ENCODE results near the gene ARID5B.

ARID5B gene

DNA sequence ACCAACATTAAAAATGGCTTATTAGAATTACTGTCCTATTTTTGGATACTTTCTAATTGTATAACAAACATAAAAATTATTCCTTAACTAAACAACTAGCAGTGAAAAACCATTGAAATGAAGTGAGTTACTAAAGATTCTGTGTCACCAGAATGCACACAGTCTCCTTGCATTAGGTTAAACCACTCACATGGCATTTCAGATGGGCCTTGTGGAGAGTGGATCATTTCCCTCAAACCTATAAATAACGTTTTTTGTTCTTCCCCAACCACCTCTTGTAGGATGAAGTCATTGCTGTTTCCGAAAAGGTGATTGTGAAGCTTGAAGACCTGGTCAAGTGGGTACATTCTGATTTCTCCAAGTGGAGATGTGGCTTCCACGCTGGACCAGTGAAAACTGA, 38.4 kb downstream of the ARID5B start:
- no peak for DNase-seq

DNA sequence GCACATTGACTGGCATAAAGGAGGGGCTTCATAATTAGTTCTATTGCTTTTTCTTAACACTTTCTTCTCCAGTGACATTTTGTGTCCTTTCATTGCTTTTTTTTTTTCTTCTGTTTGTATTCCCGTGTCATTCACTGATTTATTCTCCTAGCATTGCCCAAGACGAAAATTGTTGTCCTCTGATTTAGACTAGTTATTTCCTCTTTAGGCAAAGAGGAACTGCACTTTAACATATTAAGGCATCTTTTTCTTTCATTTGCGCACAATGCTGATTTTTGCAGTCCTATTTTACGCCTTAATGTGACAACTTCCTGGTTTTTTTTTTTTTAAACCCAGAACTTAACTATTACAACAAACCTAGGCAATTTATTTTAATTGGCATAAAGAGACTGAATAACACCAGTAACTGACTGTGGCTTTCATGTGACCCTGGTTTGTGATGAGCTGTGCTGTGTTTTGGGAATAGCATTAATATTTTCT, 39.7 kb downstream of the ARID5B start:
- DNase-seq: no peak

DNA sequence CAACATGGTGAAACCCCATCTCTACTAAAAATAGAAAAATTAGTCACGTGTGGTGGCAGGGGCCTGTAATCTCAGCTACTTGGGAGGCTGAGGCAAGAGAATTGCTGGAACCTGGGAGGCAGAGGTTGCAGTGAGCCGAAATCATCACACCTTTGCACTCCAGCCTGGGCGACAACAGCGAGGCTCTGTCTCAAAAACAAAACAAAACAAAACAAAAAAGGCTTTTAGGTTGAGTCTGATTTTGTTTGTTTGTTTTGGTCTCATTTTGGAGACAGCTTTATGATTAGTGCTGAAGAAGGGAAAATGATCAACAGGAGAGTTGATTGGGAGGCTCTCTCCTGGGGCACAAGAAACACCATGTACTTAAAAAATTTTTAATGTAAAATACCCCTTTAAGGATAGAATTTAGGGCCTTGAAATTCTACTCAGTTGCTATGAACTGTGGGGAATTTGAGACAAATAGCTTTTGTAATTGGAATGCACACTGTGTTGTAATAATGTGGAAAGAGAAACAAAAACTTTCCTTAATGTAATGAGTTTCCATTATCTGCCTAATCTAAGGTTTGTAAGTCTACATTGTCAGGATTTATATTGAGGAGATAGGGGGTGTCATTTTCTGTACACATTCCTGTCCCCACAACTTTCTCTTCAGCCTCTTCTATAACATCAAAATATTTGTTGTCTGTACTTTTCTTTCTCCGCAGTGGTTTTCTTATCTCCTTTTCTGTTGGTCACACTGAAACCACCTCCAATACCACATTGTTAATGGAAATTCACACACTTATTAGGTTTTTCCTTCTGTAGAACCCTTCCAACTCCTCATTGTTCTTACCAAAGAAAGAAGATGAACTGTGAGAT, 41.3 kb downstream of the ARID5B start:
- DNase-seq: no peak

DNA sequence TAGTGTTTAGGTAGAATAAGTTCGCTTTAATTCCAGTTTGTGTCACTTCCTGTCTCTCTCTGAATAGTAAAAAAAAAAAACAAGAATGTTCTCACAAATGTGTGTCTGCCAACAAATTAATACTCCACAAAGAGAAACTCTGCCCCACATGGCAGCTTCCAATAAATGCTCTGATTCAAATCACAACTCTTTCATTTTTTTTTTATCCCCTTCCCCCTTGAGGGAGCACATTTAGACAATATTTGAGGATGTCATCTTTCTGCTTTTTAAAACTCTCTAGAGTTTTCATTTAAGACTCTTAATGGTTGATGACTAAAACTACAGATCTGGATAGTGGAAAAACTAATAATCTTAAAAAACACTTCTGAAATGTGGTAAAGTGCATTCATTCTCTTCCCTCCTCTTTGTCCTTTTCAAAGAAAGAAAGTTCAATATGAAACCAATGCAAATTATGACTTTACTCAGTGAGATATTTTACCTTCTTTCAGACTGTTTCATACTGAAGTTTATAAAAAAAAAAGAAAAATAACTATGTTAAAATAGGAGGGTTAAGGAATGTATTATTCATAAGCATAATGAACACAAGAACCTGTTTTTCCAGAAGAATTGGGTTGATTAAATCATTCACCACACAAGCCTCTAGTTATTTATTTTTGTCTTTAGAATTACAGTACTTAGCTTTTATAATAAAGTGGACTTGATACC, 42.3 kb downstream of the ARID5B start:
- DNase-seq: no peak

DNA sequence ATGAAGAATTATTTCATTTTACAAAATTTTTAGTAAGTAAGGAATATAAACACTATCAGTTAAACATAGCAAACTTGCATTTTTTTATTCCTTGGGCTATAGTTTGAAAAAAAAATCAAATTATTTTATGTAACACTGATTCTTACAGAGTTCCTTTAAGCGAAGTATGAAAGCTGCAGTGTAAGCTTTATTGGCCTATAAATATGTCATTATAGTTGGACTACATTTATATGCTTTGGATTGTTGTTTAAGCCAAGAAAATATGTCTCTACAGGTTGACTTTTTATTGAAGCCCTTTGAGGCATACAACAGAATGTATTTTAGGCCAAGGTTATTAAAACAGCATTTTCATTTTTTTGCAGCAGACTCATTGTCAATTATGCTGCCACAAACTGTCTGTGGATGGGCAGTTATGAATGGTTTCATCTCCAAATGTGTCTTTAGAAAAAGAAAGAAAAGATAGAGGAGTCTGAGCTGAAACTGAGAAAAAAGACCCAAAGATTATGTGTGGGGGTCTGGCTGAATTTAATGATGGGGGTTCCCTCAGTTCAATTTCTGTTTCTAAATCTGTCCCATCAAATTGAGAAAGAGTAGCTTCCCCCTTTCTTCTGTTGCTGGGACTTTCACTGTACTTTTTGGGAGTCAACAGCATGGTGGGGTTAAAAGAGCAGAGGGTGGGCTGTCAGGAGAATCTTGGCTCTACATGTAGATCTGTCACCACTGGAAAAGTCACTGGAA, 43.1 kb downstream of the ARID5B start:
- DNase-seq: no peak

DNA sequence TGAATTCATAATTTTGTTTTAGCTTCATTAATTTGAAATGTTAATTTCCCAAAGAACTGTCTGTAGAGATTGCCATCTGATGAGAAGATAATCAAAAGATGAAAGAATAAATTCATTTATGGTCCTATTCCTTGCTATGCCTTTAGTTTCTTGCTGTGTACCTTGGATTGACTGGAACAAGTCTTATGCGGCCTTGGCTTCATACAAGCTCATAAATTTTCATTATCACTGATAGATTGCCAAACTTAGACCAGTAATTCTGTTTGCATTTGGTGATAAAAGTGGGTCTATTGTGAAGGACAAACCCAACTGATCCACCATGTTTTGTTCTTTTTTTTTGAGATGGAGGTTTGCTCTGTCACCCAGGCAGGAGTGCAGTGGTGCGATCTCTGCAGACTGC, 48.2 kb downstream of the ARID5B start:
- DNase-seq: no peak

DNA sequence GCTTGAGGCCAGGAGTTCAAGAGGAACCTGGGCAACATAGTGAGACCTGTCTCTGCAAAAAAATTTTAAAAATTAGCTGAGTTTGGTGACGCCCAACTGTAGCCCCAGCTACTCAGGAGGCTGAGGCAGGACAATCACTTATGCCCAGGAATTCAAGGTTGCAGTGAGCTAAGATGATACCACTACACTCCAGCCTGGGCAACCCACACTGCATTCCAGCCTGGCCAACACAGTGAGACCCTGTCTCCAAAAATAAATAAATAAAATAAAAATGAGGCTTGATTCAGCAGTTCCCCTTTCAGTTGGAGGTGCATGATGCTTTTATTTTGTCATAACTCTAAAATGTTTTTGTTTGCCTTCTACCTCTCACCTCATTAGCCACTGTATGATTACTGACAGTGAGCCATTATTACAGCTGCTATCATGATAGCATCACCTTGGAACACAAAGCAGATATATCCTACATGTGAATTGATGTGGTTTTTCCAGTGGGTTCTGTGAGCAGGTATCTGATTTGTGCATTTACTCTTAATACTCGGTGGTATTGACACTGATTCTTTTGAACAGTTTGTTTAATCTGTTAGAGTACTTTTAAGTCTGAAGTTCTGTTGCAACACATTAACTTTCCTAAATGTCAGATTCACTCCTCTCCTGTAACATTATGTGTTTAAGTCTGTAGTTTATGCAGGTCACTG, 49.1 kb downstream of the ARID5B start:
- DNase-seq: no peak

DNA sequence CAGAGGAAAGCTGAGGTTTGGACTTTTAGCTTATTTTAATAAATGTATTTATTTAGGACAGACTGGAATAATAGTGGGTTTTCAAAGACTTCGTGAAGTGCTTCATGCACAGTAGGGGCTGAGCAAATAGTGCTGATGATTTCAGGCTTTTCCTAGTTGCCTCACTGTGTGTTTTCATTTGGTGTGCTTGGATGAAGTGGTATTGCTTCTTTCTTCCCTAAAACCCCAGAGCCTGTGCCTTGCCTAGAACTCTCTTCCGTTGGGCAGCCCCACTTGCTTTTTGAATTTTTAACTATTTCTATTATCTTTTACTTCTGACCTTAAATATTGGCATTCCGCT, 49.6 kb downstream of the ARID5B start:
- DNase-seq: no peak

DNA sequence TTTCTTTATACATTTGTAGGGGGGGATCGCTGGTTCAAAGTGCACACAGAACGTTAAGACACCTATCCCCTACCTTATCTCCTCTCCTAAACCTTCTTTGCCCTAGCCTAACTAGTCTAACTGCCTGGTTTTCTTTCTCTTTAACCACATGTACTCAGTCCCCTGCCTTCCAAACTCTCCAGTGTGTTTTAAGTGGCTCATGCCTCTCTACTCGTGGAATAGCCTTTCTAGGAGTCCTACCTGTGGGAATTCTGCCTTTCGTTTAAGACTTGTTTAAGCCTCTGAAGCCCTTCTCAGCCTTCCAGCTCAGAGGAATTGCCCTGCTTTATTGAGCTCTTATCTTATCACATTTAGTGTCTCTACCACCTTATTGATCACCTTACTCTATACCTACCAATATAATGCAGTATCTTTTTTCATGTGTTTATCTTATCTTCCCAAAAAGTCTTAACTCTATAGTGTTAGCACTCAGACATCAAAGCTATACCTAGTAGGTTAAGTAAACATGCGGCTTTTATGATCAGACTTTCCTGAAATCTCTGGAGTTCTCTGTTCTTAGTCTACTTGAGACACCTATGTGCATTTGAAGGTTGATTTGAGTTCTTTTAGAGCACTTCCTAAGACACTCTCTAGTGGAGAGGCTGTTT, 50.7 kb downstream of the ARID5B start:
- DNase-seq: no peak

DNA sequence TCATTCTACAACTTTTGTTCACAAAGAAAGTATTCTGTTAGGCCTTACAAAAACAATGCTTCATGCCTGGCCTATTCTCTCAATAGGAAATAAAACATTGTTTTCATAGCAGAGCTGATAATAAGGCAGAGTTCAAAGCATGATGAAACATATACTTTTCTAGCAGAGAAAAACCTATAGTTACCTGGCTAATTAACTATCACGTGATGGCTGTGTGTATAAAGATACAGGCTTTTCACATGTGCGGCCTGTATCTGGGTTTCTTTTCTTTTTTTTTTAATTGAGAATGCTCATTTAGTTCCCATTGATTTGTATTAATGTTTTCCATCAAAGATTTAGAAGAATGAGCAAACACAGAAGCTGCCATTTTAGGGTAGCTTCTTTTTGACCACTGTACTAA, 51.7 kb downstream of the ARID5B start:
- no peak for DNase-seq

DNA sequence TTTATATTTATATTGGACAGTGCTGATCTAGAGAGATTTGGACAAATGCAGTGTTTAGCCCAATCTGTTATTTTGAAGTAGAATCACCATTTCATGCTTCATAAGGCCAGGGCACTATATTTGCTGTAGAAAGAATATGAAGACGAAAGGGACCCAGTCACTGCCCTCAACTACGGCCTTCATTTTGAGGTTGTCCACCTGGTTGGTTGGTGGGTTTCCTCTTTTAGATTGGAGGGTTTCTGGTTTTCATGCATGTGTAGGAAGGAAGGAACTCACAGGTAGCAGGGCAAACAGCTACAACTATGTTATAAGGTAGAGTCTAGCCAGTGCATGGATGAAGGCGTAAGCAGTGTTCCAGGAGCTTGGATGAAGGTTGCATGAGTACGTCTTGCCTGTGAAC, 56.3 kb downstream of the ARID5B start:
- no peak for DNase-seq

DNA sequence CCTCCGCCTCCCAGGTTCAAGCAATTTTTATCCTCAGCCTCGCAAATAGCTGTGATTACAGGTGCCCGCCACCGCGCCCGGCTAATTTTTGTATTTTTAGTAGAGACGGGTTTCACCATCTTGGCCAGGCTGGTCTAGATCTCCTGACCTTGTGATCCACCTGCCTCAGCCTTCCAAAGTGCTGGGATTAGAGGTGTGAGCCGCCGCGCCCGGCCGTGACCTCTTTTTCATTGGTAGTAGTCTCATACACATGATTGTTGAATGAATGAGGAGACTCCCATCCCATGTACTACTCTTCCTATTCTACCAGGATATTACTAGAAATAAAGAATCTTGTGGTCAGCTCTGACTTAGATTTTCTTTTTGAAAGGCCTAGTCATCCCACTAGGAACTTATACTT, 56.8 kb downstream of the ARID5B start:
- no peak for DNase-seq

DNA sequence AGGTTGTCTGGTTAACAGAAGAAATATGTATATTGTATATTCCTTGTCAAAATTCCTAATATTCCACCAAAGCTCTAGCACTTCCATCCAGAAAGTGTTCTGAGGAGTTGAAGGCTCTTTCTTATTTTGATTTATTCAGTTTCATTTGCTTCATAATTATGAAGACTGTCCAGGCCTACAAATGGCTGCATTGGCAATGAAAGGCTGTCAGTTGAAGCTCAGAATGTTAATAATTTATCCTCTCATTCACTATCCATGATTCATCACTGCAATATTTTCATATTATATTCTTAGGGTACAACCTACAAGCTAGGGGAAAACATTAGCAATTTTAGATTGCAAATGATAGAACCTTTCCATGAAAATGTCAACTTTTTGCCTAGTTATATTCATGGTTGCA, 57.3 kb downstream of the ARID5B start:
- DNase-seq: no peak

DNA sequence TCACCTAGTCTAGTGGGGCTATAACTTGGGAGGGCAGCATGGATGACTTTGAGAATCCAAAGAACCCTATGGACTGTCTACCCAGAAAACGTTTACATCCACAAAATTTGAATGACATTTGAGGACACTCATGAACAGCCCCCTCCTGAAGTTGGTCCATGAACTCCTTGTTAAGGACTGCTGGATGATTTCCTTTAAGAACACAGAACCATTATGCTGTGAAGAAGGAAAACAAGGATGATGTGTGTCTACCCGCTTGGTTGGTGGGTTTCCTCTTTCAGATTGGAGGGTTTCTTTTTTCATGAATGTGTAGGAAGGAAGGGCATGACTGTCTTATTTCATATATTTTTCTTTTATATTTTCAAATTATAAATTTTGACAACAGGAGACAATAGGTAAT, 58.3 kb downstream of the ARID5B start:
- DNase-seq: no peak

DNA sequence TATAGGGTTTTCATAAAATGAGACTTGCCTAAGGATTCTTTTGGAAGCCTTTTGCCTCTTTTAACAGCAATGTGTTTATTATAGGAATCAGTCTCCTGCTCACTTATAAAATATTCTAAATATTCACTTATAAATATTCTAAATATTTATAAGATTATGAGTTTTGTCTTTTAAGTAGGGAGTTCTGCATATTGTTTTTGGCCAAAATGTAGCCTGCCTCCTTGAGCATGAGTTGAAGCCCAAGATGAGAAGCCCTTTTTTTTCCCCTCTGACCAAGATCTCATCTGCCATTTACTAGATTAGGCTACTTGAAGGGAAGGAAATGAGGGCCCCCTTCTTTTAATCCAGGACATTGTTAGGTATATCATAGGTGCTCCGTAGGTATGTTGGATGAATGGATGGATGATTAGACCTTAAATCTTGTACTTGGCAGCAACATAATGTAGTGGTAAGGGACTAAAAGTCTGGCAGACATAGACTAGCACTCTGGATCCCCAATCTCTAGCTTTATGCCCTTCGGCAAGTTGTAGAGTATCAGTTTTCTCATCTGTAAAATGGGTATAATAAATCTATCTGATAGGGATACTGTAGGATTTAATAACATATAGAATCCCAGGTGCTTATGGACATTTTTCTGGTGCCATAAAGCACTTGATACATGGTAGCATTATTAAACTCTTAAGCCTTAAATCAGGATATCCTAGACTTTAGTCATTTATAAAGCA, 59.1 kb downstream of the ARID5B start:
- DNase-seq: no peak

DNA sequence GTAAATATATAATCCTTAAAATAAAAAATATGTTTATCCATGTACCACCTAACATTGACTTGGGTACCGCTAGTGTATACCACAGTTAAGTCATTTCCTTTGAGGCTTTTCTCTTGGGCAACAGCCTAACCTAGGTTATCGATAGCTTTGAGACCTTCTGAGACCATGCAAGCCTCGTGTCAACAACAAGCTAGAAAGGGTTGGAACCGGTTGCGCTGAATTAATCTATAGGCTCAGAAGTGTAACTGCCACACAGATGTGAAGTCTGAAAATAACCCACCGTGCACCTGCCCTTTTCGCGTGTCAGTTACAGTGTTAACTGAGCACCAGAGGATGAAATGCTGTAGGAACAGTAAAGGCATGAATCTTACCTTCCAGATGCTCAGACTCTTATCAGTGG, 59.8 kb downstream of the ARID5B start:
- no peak for DNase-seq

DNA sequence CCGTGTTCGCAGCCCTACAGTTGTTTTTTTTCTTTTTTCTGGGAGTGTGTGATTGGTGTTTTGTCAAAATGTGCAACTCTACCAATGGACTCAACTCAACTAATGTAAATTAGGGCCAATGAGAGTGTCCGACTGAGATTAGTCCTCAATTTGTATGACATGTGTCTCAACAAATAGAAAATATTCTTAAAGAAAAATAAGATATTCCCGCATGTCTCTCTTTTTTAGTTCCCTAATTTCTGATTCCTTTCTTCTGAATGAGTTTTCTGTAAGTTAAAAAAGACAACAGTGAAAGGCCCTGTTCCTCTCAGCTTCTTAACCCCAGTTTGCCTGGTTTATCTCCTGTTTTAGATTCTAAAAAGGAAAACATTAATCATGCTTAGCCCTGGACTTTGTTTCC, 61.5 kb downstream of the ARID5B start:
- no peak for DNase-seq

DNA sequence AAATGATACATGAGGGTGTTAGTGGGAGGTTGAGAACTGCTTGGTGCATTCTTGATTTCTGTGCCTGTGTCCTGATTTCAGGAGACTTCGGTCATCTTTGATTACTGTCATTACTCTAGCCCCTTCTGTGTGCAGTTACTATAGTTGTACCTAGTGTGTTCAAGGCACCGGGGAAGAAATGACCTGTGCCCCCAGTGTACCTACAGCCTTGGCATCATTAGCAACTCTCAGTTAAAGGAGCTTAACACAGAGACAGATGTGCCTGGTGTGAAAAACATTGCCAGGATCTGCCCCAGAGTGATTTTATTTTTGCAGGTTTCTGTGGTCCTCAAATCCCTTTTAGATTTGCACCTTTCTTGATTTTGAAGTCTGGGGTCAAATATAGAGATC, 62.2 kb downstream of the ARID5B start:
- no peak for DNase-seq

DNA sequence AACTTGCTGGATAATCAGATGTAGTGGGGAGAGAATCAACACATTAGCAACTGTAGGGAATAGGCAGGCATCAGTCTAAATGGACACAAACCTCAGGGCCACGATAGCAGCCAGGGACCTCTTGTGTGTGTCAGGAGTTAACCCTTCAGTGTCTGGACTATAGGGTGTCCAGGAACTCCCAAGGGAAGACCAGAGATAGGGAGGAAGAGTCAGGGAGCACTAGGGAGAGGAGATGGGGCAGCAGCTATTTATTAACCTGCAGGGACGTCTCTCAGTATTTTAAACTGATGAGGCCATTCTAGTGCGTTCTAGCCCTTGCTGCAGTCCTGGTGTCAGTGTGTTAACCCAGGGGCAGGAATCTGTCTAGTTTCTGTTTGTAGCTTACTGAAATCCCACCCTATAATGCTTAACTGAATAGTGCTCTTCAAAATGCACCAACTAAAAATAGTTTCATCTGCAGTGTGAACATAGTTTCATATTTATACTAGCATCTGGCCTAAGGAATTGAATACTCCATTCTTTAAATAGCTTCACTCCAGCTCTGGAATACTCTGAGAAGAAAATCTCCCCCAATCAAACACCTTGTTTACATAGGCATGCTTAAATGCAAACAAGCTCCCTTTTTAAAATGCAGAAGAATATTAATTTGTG, 62.7 kb downstream of the ARID5B start:
- no peak for DNase-seq

DNA sequence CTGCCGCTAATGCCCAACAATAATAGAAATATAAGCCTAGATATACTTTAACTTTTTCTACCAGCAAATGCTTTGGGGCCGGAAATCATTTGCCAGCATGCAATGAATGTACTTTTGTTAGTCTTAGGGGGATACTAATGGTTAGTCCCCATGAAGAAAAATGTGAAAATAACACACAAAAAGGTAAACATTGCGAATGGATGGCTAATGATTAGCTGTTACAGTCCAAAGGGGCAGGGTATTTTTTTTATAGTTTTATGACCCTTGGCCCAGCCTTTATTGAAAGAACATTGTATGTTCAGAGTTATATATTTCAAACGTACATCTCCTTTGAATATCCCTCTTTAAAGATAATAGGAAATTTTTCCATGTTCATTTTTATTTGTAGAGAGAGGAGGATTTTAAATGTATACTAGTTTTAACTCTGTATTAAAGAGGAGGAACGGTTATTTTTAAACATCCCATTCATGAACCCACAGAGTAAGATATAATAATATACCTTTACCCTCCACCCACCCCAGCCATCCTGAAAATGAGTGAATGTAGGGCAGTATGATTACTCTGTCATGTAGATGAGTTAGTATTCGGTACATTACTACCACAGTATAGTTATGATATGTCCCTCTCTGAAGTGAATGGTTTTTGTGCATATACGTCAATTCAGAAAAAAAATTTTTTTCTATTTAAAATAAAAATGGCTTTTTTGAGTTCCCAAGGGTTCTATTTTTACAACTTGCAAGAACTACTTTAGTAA, 63.6 kb downstream of the ARID5B start:
- no peak for DNase-seq
